ENCODE results near the gene P2RY12. TPM values are rescaled to one million over a fixed set of nuclear protein-coding genes. Genes with fewer than 3 reads are reported as not detected.

The P2RY12 gene
- total and polyA plus RNA-seq, 2 of the 8 experiments (the other 6 are each of a cell fraction or from before 2014, with no cell fraction given): not detected

DNA sequence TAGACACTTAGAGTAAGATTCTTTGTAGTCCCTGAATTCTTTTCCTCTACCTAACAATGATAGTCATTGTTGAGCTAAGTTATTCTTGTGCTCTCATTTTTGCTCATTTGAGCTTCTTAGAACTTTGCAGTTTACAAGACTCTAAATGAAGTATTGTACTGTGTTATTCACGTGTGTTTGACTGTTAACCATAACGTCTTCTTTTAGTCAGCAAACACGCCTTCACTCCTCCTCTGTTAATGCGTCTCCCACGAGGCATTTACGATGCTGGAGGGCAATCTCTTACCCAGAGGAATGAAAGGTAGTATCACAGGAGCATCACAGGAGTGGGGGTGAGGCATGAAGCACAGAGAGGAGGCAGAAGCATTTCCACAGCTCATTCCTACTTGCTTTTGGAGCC lies 91.4 kb downstream of the P2RY12 start:
- H3K18ac ChIP-seq (ENCODE audit: extremely low read depth, low read length): no peak overlapping the region
- no peak overlapping the region for H3K14ac ChIP-seq (ENCODE audit: insufficient read length)
- no peak overlapping the region for H3K4me3 ChIP-seq (ENCODE audit: extremely low read depth in 1 of 4, insufficient read depth in 2 of 4, low read depth in 3 of 4, low read length in 4 of 4)
- H2BK5ac ChIP-seq (ENCODE audit: low read depth, low read length): no peak overlapping the region
- DNase-seq (ENCODE audit: low read depth in 1 of 2, low spot score in 2 of 2) (no peak), FAIRE-seq (no peak)
- no peak overlapping the region for H4K8ac ChIP-seq (ENCODE audit: extremely low read depth, insufficient read depth, low read length)
- no peak overlapping the region for H3K4me2 ChIP-seq (ENCODE audit: insufficient read depth in 1 of 2, low read depth in 2 of 2, low read length in 2 of 2)
- H4K5ac ChIP-seq (ENCODE audit: insufficient read length, low read depth, low read length): no peak overlapping the region
- H2BK12ac ChIP-seq (ENCODE audit: low read depth, low read length): no peak overlapping the region
- 92% methylated on average over 6 of the region's 6 CpGs; no CpG with 5 or more reads in 1 of the 2 experiments for WGBS, 2 experiments (ENCODE audit: extremely low coverage in 1 of 2, insufficient coverage in 1 of 2, insufficient read length in 1 of 2, insufficient replicate concordance in 2 of 2, low coverage in 1 of 2, low lambda C conversion rate in 2 of 2, missing lambda C conversion rate in 1 of 2)
- H2AK5ac ChIP-seq (ENCODE audit: low read depth, low read length): no peak overlapping the region
- H3K9me3 ChIP-seq (ENCODE audit: insufficient read depth in 2 of 2, low read depth in 1 of 2, low read length in 1 of 2): no peaks in the 10 kb centered on the region
- no peak overlapping the region for H3K4ac ChIP-seq (replicated peaks; ENCODE audit: insufficient read length, low read depth, low read length)
- no peaks in the 10 kb centered on the region for H3K27me3 ChIP-seq (replicated peaks in 1 of 4; ENCODE audit: control insufficient read depth in 3 of 4, extremely low read depth in 1 of 4, insufficient read depth in 3 of 4, low read length in 3 of 4)
- no peaks in the 10 kb centered on the region for H4K20me1 ChIP-seq (replicated peaks in 1 of 2; ENCODE audit: control insufficient read depth in 1 of 2, insufficient read depth in 2 of 2, low read length in 2 of 2)
- no peak overlapping the region for H2BK20ac ChIP-seq (ENCODE audit: low read length)
- H3K23ac ChIP-seq (ENCODE audit: insufficient read length): no peak overlapping the region
- no peak overlapping the region for H3K27ac ChIP-seq (ENCODE audit: low read depth, low read length)
- H3K56ac ChIP-seq (replicated peaks; ENCODE audit: insufficient read length, low read depth, low read length): no peak overlapping the region
- H3K79me1 ChIP-seq (ENCODE audit: low read depth, low read length): no peaks in the 10 kb centered on the region
- H2AFZ ChIP-seq (ENCODE audit: low read length): no peak overlapping the region
- CTCF ChIA-PET (ENCODE audit: partially characterized antibody): interaction anchor here (0.6 to 2.6 kb wide), 12 partner anchors 9 to 71 kb away, joined by 3 to 14 read pairs (median 3); no protein-coding TSS in a partner anchor
- POLR2A ChIA-PET (ENCODE audit: partially characterized antibody): interaction anchor here (0.7 to 1.9 kb wide), 2 partner anchors 11 to 23 kb away, joined by 3 to 4 read pairs; partner anchors contain the start of gene GPR87
- TF ChIP-seq EGR1 (IDR thresholded peaks at IDR 0.05; ENCODE audit: borderline replicate concordance, low read depth, low read length): no peak
- TF ChIP-seq SP1 (IDR thresholded peaks at IDR 0.05; ENCODE audit: low read depth, low read length): no peak
- TF ChIP-seq EZH2 (IDR thresholded peaks at IDR 0.05; ENCODE audit: low read depth, low read length, severe bottlenecking): no peak
- TF ChIP-seq RNF2 (IDR thresholded peaks at IDR 0.05; ENCODE audit: borderline replicate concordance, low read depth, low read length, missing control alignments, poor library complexity, severe bottlenecking): no peak
- no peaks in the 10 kb centered on the region for H3K36me3 ChIP-seq (ENCODE audit: control insufficient read depth in 2 of 4, insufficient read depth in 4 of 4, low read length in 3 of 4)
- no peak overlapping the region for H2BK120ac ChIP-seq (replicated peaks; ENCODE audit: low read depth, low read length)
- H3K9ac ChIP-seq (replicated peaks in 1 of 4; ENCODE audit: extremely low read depth in 1 of 4, low read depth in 3 of 4, low read length in 3 of 4): no peak overlapping the region
- no peak overlapping the region for H4K91ac ChIP-seq (replicated peaks; ENCODE audit: insufficient read length, low read length)
- H2BK15ac ChIP-seq (ENCODE audit: low read length): no peak overlapping the region
- H3K79me2 ChIP-seq (ENCODE audit: control insufficient read depth in 1 of 2, insufficient read depth in 2 of 2, low read length in 2 of 2): no peaks in the 10 kb centered on the region
- 0 out of 7 replicates have a peak, but pooled peaks cover 0 to 2% (median 0%) of the 10 kb centered on the region in 4 experiments for H3K4me1 ChIP-seq (replicated peaks in 1 of 4; ENCODE audit: control insufficient read depth in 3 of 4, insufficient read depth in 4 of 4, low read length in 3 of 4)
- no peaks in the 10 kb centered on the region for H3K23me2 ChIP-seq (ENCODE audit: low read depth, low read length)

Data from H1 (cell line).